ENCODE data around the gene SPEF2.

The SPEF2 gene

GRCh38 chr5:35822511-35822910, 204.8 kb downstream of the SPEF2 start:
- H3K4me3 ChIP-seq (ENCODE audit: low read length), result no peak overlapping the region
- no peak for DNase-seq (ENCODE audit: low read depth)
- TF ChIP-seq CTCF (conservative IDR thresholded peaks at IDR 0.05; ENCODE audit: low read length), result no peak

- no peak for TF ChIP-seq CTCF (conservative IDR thresholded peaks at IDR 0.05; ENCODE audit: low read length)
- H3K4me3 ChIP-seq (ENCODE audit: low read length), result no peak overlapping the region
- DNase-seq (ENCODE audit: low read depth), result no peak
These were observed 205.9 kb downstream of the SPEF2 start for GRCh38 chr5:35823347-35824098.

- no peak overlapping the region for H3K4me3 ChIP-seq (ENCODE audit: low read length)
- TF ChIP-seq CTCF (conservative IDR thresholded peaks at IDR 0.05; ENCODE audit: low read length), result no peak
- no peak for DNase-seq (ENCODE audit: low read depth)
These were observed 208.4 kb downstream of the SPEF2 start for GRCh38 chr5:35826056-35826455.

GRCh38 chr5:35826554-35826953, 208.9 kb downstream of the SPEF2 start:
- TF ChIP-seq CTCF (conservative IDR thresholded peaks at IDR 0.05; ENCODE audit: low read length), result no peak
- H3K4me3 ChIP-seq (ENCODE audit: low read length), result no peak overlapping the region
- no peak for DNase-seq (ENCODE audit: low read depth)

- TF ChIP-seq CTCF (conservative IDR thresholded peaks at IDR 0.05; ENCODE audit: low read length), result no peak
- no peak overlapping the region for H3K4me3 ChIP-seq (ENCODE audit: low read length)
- no peak for DNase-seq (ENCODE audit: low read depth)
These were observed 210.5 kb downstream of the SPEF2 start for GRCh38 chr5:35828082-35828598.

GRCh38 chr5:35830587-35830986, 212.9 kb downstream of the SPEF2 start:
- TF ChIP-seq CTCF (conservative IDR thresholded peaks at IDR 0.05; ENCODE audit: low read length), result no peak
- peak; percentile 21 for DNase-seq (ENCODE audit: low read depth)
- no peak overlapping the region for H3K4me3 ChIP-seq (ENCODE audit: low read length)

- DNase-seq (ENCODE audit: low read depth), result no peak
- TF ChIP-seq CTCF (conservative IDR thresholded peaks at IDR 0.05; ENCODE audit: low read length), result no peak
- H3K4me3 ChIP-seq (ENCODE audit: low read length), result no peak overlapping the region
These were observed 215.1 kb downstream of the SPEF2 start for GRCh38 chr5:35832762-35833161.
